ENCODE results near the gene DUSP2.
A peak's percentile ranks its signal among the peaks of the same experiment; 100 is the strongest.

DUSP2 gene
- 132 to 165 reads per million in 2 donors for total RNA-seq

DNA sequence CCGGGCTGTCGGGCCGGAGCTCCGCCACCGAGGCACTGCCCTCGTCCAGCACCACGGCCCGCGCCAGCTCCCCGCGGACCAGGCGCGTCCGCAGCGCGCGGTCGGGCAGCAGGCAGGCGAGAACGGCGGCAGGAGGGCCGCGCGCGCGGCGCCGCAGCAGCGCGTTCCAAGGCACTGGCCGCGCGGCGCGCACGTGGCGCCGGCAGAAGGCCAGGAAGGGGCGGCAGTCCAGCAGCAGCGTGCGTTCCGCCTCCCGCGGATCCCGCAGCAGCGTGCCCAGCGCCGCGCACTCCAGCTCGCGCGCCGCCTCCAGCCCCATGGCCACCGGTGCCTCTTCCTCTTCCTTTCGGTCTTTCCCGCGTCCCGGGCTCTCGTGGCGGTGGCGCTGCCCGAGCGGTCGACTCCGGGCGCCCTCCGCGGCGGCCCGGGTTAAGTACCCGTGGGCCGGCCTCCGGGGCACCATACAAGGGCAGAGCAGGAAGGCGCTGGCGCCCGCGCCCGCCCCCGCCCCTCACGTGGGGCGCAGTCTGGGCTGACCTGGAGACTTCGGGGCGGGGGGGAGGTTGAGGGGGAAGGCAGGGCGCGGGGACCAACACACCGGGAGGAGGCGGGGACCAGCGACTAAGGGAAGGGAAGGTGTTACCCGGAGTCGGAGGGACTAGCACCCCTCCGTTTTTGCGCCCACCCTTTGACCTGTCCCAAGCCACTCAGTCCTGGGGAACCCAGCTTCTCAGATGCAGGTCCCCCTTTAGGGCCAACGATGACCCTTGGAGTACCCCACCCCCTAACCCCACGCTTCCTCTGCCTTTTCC lies at the start of gene DUSP2:
Gene DUSP2, minus strand, starts transcription at position 405 of the 812 bp plus-strand sequence. Its CDS starts 86 bp downstream, at position 319.
- DNase-seq = peak; percentile 91

DNA sequence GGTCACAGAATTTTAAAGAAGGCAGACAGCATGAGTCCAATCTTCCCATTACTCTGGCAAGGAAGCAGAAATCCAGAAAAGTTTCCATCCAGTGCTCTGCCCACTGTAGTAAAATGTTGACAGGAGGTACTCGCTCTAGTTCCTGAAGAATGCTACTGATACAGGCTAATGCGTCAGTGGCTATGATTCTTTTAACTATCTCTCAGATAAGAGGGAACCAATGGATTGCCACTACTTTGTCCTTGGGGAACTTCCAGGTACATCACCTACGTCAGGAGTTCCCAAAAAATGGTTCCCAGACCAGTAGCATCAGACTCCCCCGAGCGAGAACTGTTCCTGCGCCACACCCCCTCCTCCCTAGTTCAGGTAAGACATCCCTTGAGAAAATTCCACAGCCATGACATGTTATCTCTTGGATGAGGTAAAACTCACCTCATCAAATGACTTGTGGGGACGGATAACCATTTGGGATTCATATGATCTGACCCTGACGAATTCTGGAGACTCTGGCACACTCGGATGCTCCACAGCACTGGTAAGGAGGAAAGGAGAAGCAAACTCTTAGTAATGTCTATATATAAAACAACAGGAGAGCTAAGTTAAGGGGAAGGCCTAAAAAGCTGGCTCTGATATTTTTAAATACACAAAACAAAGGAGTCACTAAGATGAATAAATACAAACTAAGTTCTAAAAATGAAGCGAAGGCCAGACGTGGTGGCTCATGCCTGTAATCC lies 46.9 kb upstream of the DUSP2 start:
- DNase-seq = no peak

GRCh38 chr2:96188821-96189526 lies 43.7 kb upstream of the DUSP2 start:
- no peak for DNase-seq

DNA sequence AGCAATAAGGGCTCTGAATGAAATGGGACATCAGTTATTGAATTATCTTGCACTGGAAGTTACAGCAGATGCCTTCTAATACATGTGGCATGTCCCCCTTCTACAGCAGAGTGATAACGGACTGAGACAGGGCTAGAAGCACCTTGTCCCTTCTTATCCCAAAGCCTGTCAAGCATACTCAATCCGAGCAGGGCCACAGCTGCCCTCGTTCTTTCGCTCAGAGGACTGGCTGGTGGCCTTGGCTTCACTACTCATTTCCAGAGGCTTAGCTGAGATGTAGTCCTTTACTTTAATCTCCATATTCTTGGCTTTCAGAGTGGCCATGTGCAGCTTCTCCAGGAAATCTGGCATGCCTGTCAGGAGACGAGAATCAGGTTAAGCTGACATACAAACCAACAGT lies 41.3 kb upstream of the DUSP2 start:
- no peak for DNase-seq

DNA sequence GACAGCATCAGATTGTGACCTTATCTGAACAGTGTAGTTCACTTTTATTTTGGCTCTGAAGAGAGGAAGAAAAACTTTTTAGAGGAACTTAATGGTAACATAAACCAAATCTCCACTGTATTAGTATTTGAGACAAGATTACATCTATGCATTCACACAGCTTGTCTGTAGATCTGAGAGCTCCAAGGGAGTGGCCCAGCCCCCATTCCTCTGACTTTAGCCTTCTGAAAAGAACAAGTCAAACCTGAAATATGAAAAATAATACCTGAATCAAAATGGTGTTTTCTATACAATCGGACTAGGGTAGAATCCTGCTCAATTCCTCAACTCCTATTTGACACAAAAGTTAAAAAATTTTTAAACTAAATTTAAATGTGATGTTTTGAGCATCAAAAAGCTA lies 40.3 kb upstream of the DUSP2 start:
- no peak for DNase-seq

GRCh38 chr2:96184989-96185388 lies 39.7 kb upstream of the DUSP2 start:
- DNase-seq = no peak

- DNase-seq = no peak
Observed at GRCh38 chr2:96184188-96184587, 38.9 kb upstream of the DUSP2 start.

- DNase-seq = no peak
Observed at GRCh38 chr2:96181529-96181928, 36.3 kb upstream of the DUSP2 start.

DNA sequence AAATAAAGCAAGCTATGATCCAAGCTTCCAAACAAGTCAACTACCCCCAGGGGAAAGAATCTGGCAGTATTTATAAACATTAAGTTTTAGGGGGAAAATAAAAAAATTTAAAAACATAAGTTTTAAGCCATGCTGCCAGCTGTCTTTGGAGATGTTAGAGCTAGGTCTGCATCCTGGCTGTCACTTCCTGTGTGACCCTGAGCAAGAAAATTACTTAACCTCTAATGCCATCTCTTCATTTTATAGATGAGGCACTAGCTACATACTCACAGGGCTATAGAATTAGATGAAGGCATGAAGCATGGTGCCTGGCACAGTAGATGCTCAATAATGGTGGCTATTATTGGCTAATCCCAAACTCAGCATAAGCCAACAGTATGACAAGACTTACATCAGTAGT lies 35.3 kb upstream of the DUSP2 start:
- no peak for DNase-seq

GRCh38 chr2:96180002-96180401 lies 34.8 kb upstream of the DUSP2 start:
- DNase-seq = no peak

DNA sequence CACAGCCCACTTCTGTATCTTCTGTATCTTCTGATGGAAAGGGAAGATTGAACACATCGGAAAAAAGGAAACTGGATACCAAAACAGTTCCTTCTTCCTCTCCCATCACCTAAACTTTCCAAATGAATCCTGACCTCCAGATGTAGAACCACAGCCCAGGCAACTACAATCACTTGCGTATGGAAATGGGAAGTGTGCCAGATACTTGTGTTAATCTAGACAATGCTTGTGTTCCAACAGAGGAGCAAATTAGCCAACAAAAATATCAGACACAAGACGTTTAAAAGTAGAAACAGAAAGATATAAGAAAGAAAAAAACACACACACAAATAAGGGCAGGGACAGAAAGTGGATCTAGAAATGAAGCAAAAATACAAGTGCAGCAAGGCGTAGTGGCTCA lies 31.4 kb upstream of the DUSP2 start:
- DNase-seq = no peak

DNA sequence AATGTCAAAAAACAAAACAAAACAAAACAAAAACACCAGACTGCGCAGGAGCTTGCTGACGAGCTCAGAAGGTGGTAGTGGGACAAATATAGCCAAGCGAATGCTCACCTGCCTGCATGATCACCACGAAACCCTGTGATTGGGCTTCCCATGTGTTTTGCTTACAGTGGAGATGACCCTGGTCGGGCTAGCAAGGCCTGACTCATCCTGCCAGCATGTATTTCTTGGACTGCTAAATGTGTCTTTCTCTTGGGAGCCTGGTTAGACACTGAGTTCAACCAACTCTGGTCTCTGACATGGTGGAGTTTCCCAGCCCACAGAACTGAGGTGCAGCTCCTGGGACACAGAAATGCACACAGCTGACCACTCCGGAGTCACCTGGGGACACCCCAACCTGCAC lies 30.7 kb upstream of the DUSP2 start:
- no peak for DNase-seq

DNA sequence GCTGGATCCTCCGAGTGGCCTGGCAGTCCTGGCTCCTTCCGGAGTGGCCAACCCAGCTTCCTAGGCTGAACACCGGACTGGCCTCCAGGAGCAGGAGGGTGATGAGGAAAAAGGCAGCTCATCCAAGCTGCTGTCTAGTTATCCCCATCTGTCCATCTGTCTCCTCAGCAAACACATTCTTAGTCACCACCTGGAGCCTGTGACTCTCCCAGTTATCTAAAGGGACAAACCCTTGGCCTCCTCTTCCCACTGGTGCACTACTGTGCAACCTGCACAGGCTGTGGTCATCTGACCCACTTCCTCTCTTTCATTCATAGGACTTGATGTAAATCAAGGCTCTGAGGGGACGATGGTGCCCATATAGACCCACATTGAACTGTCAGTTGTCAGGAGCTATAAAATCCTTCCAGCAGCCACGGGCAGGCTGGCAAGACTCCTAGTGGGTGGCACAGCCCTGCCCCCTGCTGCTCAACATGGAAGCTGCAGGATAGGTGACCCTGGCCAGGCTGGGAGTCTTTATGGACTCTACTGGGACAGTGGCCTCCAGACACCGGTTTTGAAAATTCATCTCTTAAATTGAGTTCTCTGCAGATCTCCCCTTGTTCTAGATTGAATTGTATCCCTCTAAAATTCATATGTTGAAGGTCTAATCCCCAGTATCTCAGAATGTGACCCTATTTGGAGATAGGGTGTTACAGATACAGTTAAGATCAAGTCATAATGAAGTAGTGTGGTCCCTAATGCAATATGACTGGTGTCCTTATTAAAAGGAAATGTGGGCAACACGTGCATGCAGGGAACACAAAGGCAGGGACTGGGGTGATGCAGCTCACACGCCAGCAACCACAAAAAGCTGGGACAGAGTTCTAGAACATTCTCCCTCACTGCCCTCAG lies 29.3 kb upstream of the DUSP2 start:
- DNase-seq = peak; percentile 30

- no peak for DNase-seq
Observed at GRCh38 chr2:96171831-96172230, 26.6 kb upstream of the DUSP2 start.

DNA sequence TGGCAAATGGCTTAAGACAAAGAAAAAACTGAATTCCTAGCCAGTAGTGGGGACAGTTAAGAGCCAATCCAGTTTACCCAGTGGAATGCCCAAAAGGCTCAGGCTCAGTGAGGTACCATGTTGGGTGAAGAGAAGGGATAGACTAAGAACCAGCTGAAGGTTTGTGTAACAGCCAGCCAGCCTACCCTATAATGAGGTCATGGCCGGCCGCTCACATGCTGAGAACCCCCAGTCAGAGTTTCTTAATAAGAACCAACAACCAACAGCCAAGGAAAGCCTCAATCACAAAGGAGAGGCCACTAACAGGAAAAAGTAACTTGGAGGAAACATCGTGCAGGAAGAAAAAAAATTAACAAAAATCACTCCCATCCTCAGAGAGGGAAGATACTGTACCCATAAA lies 25.4 kb upstream of the DUSP2 start:
- no peak for DNase-seq

- DNase-seq = no peak
Observed at GRCh38 chr2:96169868-96170507, 24.7 kb upstream of the DUSP2 start.

DNA sequence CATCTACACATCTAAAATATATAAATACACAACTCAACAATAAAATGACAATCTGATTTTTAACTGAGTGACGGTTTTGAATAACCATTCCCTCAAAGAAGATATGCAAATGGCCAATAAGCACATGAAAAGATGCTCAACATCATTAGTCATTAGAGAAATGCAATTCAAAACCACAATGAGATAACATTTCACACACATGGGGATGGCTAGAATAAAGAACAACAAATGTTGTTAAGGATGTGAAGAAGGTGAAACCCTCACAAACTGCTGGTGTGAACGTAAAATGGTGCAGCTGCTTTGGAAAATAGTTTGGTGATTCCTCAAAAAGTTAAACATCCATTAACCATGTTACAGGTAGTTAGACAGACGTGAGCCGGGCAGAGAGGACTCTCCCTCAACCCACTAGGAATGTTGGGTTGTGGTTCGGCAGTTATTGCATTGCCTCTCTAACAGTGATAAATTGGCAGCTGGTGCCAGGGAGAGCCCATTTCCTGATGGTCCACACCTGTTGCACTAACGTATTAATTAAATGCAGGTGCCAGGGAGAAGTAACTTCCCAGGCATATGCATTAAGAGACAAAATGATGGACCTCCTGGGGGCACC lies 22.3 kb upstream of the DUSP2 start:
- DNase-seq = no peak

GRCh38 chr2:96164459-96165184 lies 19.4 kb upstream of the DUSP2 start:
- peak; percentile 23 for DNase-seq

DNA sequence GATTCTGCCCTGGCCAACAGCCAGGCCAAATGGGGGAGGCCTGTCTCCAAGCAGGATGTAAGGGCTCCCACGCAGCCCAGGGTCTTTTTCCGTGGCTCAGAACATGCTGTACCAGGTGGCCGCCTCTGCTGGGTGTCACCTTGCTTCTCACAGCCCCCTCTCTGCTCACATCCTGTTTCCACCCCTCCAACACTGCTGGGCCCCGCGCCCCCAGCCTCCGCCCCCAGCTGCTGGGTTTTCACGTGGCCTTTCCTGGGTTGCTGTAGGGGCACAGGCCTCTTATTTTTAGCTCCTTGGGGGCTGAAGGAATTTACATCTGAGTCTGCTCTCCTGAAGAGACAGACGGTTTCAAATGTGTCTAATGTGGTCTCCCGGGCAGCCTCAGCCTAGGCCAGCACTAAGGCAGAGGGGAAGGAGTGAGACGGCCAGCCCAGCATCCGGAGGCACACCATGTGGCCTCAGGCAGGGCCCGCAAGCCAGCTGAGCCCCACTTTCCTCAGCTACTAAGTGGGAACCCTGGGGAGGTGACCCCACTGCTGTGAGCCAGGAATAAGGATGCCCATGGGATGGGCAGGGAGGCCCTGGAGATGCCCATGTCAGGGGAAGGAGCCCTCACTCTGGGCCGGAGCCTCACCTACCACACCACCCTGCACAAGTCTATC lies 18.7 kb upstream of the DUSP2 start:
- DNase-seq = peak; percentile 74

DNA sequence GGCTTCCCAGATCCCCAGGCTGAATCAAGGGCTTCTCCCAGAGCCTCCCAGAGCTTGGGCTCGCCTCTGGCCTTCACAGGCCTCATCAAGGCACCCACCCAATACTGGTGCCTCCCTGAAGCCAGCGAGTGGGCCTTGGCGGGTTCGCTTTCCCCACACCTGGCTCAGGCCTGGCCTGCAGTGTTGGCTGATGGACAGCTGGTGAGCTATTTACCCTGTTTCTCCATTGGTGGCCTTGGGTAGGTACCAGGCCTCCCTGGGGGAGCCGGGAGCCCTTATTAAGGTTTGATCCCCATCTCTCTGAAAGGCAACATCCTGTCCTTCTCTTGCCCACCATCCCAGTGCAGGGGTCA lies 18.2 kb upstream of the DUSP2 start:
- no peak for DNase-seq
